Astrocyte of the spinal cord (primary cell): ENCODE data around the gene RAD50.

ENCODE experiments used
- DNase-seq: peaks from one replicate; pipeline ENCODE4 v3.0.0; 2011; ENCODE audit warnings: low read depth, low spot score
- H3K4me3 ChIP-seq: 2 replicates; pipeline ENCODE4 v1.5.1; 2011; ENCODE audit warnings: low read depth, mild to moderate bottlenecking, low read length, moderate library complexity
- CTCF ChIP-seq: IDR thresholded peaks from 2 replicates; pipeline ENCODE4 v1.5.1; 2012; ENCODE audit warnings: low read depth, mild to moderate bottlenecking, low read length, inconsistent platforms
- in situ Hi-C: cut with HindIII; loops from 2 replicates; pipeline ENCODE4 v1.10.0; 2017; ENCODE audit warnings: low sequenced_read_pairs

RAD50 gene

GRCh38 chr5:132673939-132674630, 117.3 kb downstream of the RAD50 start, which contains the start of gene IL4:
TSS of gene IL4 (plus strand) at chr5:132673989. CDS start at chr5:132674051, 62 bp downstream.
- no peak for DNase-seq
- in situ Hi-C loops = no loop called here
- TF ChIP-seq CTCF = no peak
- H3K4me3 ChIP-seq = no peak within 1 kb of the TSS

- in situ Hi-C loops = no loop called here
- no peak for TF ChIP-seq CTCF
- DNase-seq = peak; percentile 96
- H3K4me3 ChIP-seq = no peak overlapping the region
Measured at GRCh38 chr5:132674671-132675506, 118.1 kb downstream of the RAD50 start.

- TF ChIP-seq CTCF = no peak
- no peak overlapping the region for H3K4me3 ChIP-seq
- no peak for DNase-seq
- in situ Hi-C loops = no loop called here
Measured at GRCh38 chr5:132675936-132676689, 119.3 kb downstream of the RAD50 start.

GRCh38 chr5:132677191-132677590, 120.4 kb downstream of the RAD50 start:
- in situ Hi-C loops = no loop called here
- no peak overlapping the region for H3K4me3 ChIP-seq
- DNase-seq = peak; percentile 81
- TF ChIP-seq CTCF = peak; percentile 52

GRCh38 chr5:132677682-132678400, 121.1 kb downstream of the RAD50 start:
- in situ Hi-C loops = no loop called here
- TF ChIP-seq CTCF = no peak
- no peak for DNase-seq
- H3K4me3 ChIP-seq = no peak overlapping the region

- no peak for TF ChIP-seq CTCF
- DNase-seq = no peak
- H3K4me3 ChIP-seq = no peak overlapping the region
- in situ Hi-C loops = no loop called here
Measured at GRCh38 chr5:132678735-132679134, 122.0 kb downstream of the RAD50 start.
